B cell (primary cell): ENCODE data around the gene CLSTN2. TPM values are rescaled to one million over a fixed set of nuclear protein-coding genes. Genes with fewer than 3 reads are reported as not detected.

Source experiments
- ATAC-seq: fragments of 200-7000 bp; cut with Tn5 transposase; one replicate; pipeline ENCODE4 v1.10.0; 2021; ENCODE audit warnings: low read depth, mild to moderate bottlenecking, moderate number of reproducible peaks, moderate library complexity
- CTCF ChIA-PET: fragments of 350-600 bp; sonication (Branson Sonifier 250); formaldehyde crosslinking; loops from one replicate; lab custom pipeline; 2021; ENCODE audit warnings: antibody characterized with exemption, inconsistent platforms; lab: Charles Lee
- POLR2A ChIA-PET: fragments of 350-600 bp; sonication (Branson Sonifier 250); formaldehyde crosslinking; loops from one replicate; lab custom pipeline; 2021; ENCODE audit warnings: antibody characterized with exemption; lab: Charles Lee
- DNase-seq: peaks from one replicate; pipeline ENCODE4 v3.0.0; 2013
- H2AFZ ChIP-seq: 2 replicates; pipeline ENCODE4 v1.6.1; 2012; ENCODE audit warnings: mild to moderate bottlenecking, low read depth, low read length; ENCODE audit not compliant: insufficient read depth, poor library complexity, severe bottlenecking
- H3K27ac ChIP-seq, 2 donors: 1 replicate in 1 of 2; 2 replicates in 1 of 2; pipeline ENCODE4 v1.5.1; 2012 to 2013; ENCODE audit warnings: low read length in 2 of 2, mild to moderate bottlenecking in 2 of 2, moderate library complexity in 1 of 2
- H3K27me3 ChIP-seq, 4 experiments: fragments of 200-600 bp in 1 of 4; sonication (generic) in 1 of 4; replicated peaks in 1 of 4; 1 replicate in 2 of 4; 2 replicates in 2 of 4; pipeline versions ENCODE4 v1.6.1 to v1.7.0; 2013 to 2016; ENCODE audit warnings: low read length in 3 of 4, mild to moderate bottlenecking in 2 of 4, mixed read lengths in 1 of 4, moderate library complexity in 1 of 4; ENCODE audit not compliant: insufficient read depth in 4 of 4, control insufficient read depth in 3 of 4; ENCODE audit errors: control extremely low read depth in 1 of 4
- H3K36me3 ChIP-seq, 2 experiments: replicated peaks in 1 of 2; 1 replicate in 1 of 2; 2 replicates in 1 of 2; pipeline versions ENCODE4 v1.6.1 to v1.7.1; 2013; ENCODE audit warnings: low read length in 1 of 2; ENCODE audit not compliant: insufficient read depth in 2 of 2, control insufficient read depth in 1 of 2; ENCODE audit errors: control extremely low read depth in 1 of 2, extremely low read depth in 1 of 2
- H3K4me1 ChIP-seq, 2 donors: fragments of 200-600 bp in 1 of 2; sonication (generic) in 1 of 2; 1 replicate in 1 of 2; 2 replicates in 1 of 2; pipeline versions ENCODE4 v1.5.1 to v1.6.1; 2013 to 2017; ENCODE audit warnings: low read length in 2 of 2; ENCODE audit not compliant: control insufficient read depth in 2 of 2, insufficient read depth in 2 of 2
- H3K4me2 ChIP-seq: replicated peaks from 2 replicates; pipeline ENCODE3; 2012; ENCODE audit warnings: mild to moderate bottlenecking, low read depth, low read length; ENCODE audit not compliant: poor library complexity, severe bottlenecking
- H3K4me3 ChIP-seq, 5 experiments: fragments of 200-600 bp in 1 of 5; sonication (generic) in 1 of 5; 1 replicate in 3 of 5; 2 replicates in 2 of 5; pipeline versions ENCODE4 v1.5.1 to v1.7.0; 2011 to 2016; ENCODE audit warnings: low read length in 4 of 5, mild to moderate bottlenecking in 4 of 5, low read depth in 2 of 5, control low read depth in 1 of 5, moderate library complexity in 1 of 5; ENCODE audit not compliant: insufficient read depth in 1 of 5; ENCODE audit errors: control extremely low read depth in 1 of 5, extremely low read depth in 1 of 5
- H3K79me2 ChIP-seq: fragments of 200-600 bp; sonication (generic); one replicate; pipeline ENCODE4 v1.6.0; 2016; ENCODE audit warnings: low read length; ENCODE audit not compliant: control insufficient read depth, insufficient read depth
- H3K9ac ChIP-seq: fragments of 200-600 bp; sonication (generic); 2 replicates; pipeline ENCODE4 v1.6.1; 2017; ENCODE audit warnings: mild to moderate bottlenecking, low read length, moderate library complexity
- H3K9me3 ChIP-seq, 3 donors: one replicate each; pipeline versions ENCODE4 v1.6.1 to v1.7.1; 2013; ENCODE audit warnings: low read length in 2 of 3; ENCODE audit not compliant: control insufficient read depth in 2 of 3, insufficient read depth in 1 of 3; ENCODE audit errors: control extremely low read depth in 1 of 3
- H4K20me1 ChIP-seq: 2 replicates; pipeline ENCODE4 v1.6.0; 2012; ENCODE audit warnings: mild to moderate bottlenecking, low read length; ENCODE audit not compliant: insufficient read depth, control insufficient read depth, poor library complexity, severe bottlenecking
- H3K27ac Mint-ChIP-seq: one replicate; pipeline ENCODE4 v1.8.0; 2021; ENCODE audit warnings: mixed read lengths
- H3K27me3 Mint-ChIP-seq: one replicate; pipeline ENCODE4 v1.8.0; 2021; ENCODE audit warnings: mixed read lengths
- H3K4me1 Mint-ChIP-seq: one replicate; pipeline ENCODE4 v1.8.0; 2021; ENCODE audit warnings: mixed read lengths
- H3K4me3 Mint-ChIP-seq: one replicate; pipeline ENCODE4 v1.8.0; 2021; ENCODE audit warnings: mixed read lengths
- H3K9me3 Mint-ChIP-seq: one replicate; pipeline ENCODE4 v1.8.0; 2022; ENCODE audit warnings: mixed read lengths; ENCODE audit not compliant: insufficient read depth
- CTCF ChIP-seq: fragments of 200-600 bp; IDR thresholded peaks from one replicate; pipeline ENCODE4 v1.8.0; 2022; ENCODE audit warnings: antibody characterized with exemption, mild to moderate bottlenecking
- EZH2 ChIP-seq: IDR thresholded peaks from 2 replicates; pipeline ENCODE4 v1.6.1; 2012; ENCODE audit warnings: borderline replicate concordance, low read depth, mild to moderate bottlenecking, moderate library complexity, low read length; ENCODE audit not compliant: insufficient read depth, poor library complexity, severe bottlenecking
- WGBS: methylation state at CpG from one replicate; pipeline ENCODE4 v1.1.5; 2013; ENCODE audit warnings: missing lambda C conversion rate; ENCODE audit not compliant: insufficient coverage; 5-methylcytosine and 5-hydroxymethylcytosine counted together
- intact Hi-C: fragments of 100-400 bp; cut with micrococcal nuclease; formaldehyde crosslinking; loops from one replicate; pipeline ENCODE4 v1.10.0; 2022
- polyA plus RNA-seq: library from polyadenylated mRNA; depleted of rRNA; stranded (reverse); fragments of >200 nt; gene quantifications from 2 replicates; pipeline ENCODE4 v1.2.3, GENCODE V29; 2012
- total RNA-seq, 2 donors: library from RNA; stranded (reverse); fragments of 120-200 nt in 1 of 2; gene quantifications; 1 replicate in 1 of 2; 2 replicates in 1 of 2; pipeline versions ENCODE4 v1.2.3 to v1.2.4, GENCODE V29; 2013 to 2022

The CLSTN2 gene
- total and polyA plus RNA-seq, 2 donors (not counting 1 experiment from before 2014, with no cell fraction given), result not detected

GRCh38 chr3:140563206-140563760 lies 628.3 kb downstream of the CLSTN2 start:
- WGBS, result 100% methylated on average over 4 of the region's 7 CpGs
- Mint-ChIP-seq H3K4me1 (no peaks in the 10 kb centered on the region), H3K27me3 (peaks cover 7% of the 10 kb centered on the region), H3K4me3 (no peak overlapping the region), H3K27ac (no peak overlapping the region), H3K9me3 (peaks cover 2% of the 10 kb centered on the region)
- Histone ChIP-seq H3K9me3 (peaks cover 0 to 7% (median 0%) of the 10 kb centered on the region in 3 donors), H3K79me2 (no peaks in the 10 kb centered on the region), H3K4me2 (no peak overlapping the region), H3K27ac (no peak overlapping the region), H3K4me3 (no peak overlapping the region), H3K36me3 (no peaks in the 10 kb centered on the region), H3K9ac (no peak overlapping the region), H2AFZ (no peak overlapping the region), H3K4me1 (no peaks in the 10 kb centered on the region), H4K20me1 (no peaks in the 10 kb centered on the region), H3K27me3 (peaks cover 0 to 7% (median 0%) of the 10 kb centered on the region in 4 experiments)
- ChIA-PET POLR2A (no interaction called here), CTCF (no interaction called here)
- no peak for DNase-seq
- TF ChIP-seq EZH2, result no peak
- TF ChIP-seq CTCF, result no peak
- intact Hi-C loops, result no loop called here
- ATAC-seq, result no peak

DNA sequence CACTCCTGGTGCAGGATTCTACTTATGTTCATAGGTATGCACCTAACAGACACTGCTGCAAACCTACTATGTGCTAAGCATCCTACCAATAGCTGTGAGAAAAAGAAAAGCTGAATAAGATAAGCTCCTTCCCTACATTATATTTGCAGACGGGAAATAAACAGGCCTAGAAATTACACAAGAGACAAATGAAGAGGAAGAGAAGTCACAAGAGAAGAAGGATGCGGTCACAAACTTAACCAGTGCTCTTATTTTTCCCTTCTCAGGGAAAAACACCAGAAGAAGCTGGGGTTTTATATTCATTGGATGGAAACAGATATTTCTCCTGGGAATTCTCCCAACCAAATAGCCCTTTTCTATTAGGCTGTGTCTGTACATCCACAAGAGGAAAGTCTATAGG lies 633.1 kb downstream of the CLSTN2 start:
- CTCF ChIA-PET, result no interaction called here
- no peak overlapping the region for H3K27ac Mint-ChIP-seq

More for the DNA sequence above, 633.1 kb downstream of the CLSTN2 start:
- Histone ChIP-seq H3K27me3 (no peaks in the 10 kb centered on the region), H2AFZ (no peak overlapping the region), H4K20me1 (no peaks in the 10 kb centered on the region), H3K9me3 (peaks cover 0 to 4% (median 0%) of the 10 kb centered on the region in 3 donors), H3K79me2 (no peaks in the 10 kb centered on the region), H3K9ac (no peak overlapping the region), H3K4me2 (no peak overlapping the region), H3K36me3 (no peaks in the 10 kb centered on the region), H3K4me3 (no peak overlapping the region), H3K27ac (no peak overlapping the region), H3K4me1 (no peaks in the 10 kb centered on the region)
- no peak overlapping the region for H3K4me3 Mint-ChIP-seq
- no peaks in the 10 kb centered on the region for H3K4me1 Mint-ChIP-seq
- H3K9me3 Mint-ChIP-seq, result peaks cover 2% of the 10 kb centered on the region
- H3K27me3 Mint-ChIP-seq, result no peaks in the 10 kb centered on the region
- DNase-seq, result no peak
- ATAC-seq, result no peak
- TF ChIP-seq CTCF (no peak), EZH2 (no peak)
- intact Hi-C loops, result no loop called here
- POLR2A ChIA-PET, result no interaction called here
- no CpG with 5 or more reads among the region's 2 CpGs for WGBS
